ENCODE measurements around the gene SPTLC1.
"Not testable (repeated sequence)": the region's sequence is repeated elsewhere in the genome, so short reads cannot be mapped to it uniquely, and the experiment has no call there.

SPTLC1 gene

DNA sequence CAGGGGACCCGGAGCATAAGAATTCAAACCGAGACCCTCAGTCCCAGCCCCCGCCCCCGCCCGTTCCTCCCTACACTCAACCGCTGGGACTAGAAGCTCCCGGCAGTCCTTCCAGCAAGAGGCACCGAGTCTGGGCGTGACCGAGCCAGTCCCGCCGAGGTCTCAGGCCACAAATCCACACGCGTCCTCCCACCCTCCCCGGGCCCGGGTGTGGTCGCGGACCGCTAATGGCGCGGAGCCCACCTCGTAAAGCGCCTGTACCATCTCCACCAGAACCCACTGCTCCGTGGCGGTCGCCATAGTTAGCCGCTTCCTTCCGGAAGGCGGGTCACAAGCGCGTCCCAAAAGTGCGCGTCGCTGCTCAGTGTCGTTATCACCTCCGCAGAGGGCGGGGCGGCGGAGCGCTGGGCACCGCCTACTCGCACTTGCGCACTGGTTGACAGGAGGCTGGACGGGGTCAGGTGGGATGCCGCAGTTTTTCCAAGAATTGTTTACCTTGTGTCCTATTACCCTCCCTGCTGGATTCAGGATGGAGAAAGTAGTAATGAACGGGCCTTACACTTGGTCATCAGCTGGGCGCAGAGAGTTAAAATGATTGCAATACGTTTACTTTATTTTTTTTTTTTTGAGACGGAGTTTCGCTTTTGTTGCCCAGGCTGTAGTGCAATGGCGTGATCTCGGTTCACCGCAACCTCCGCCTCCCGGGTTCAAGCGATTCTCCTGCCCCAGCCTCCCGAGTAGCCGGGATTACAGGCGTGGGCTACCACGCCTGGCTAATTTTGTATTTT, at the start of gene SPTLC1:
TSS of gene SPTLC1 (minus strand) at position 343 of the 788 bp plus-strand sequence. CDS start at position 300, 43 bp downstream.
- H3K36me3 ChIP-seq (ENCODE audit: control insufficient read depth, insufficient read depth, low read length): peaks cover 25% of the 10 kb centered on the region
- no peaks in the 10 kb centered on the region for H3K27me3 ChIP-seq (ENCODE audit: control insufficient read depth, insufficient read depth, low read length)
- peak within 1 kb of the TSS; percentile 95 for H3K27ac ChIP-seq (ENCODE audit: low read depth, low read length)

GRCh38 chr9:92164975-92165374, 49.8 kb upstream of the SPTLC1 start:
- H3K4me1 ChIP-seq (ENCODE audit: control insufficient read depth, insufficient read depth, low read length): no peaks in the 10 kb centered on the region
- H3K27ac ChIP-seq (ENCODE audit: low read depth, low read length): no peak overlapping the region
- peaks cover 4% of the 10 kb centered on the region; the same call in 1 of the 2 replicates for H3K9me3 ChIP-seq (ENCODE audit: control insufficient read depth, insufficient read depth, low read depth, low read length)
- no peak overlapping the region for H3K4me3 ChIP-seq (ENCODE audit: low read depth, low read length)
- no peaks in the 10 kb centered on the region for H3K27me3 ChIP-seq (ENCODE audit: control insufficient read depth, insufficient read depth, low read length)
- H3K36me3 ChIP-seq (ENCODE audit: control insufficient read depth, insufficient read depth, low read length): no peaks in the 10 kb centered on the region
- H3K9ac ChIP-seq (ENCODE audit: low read length): no peak overlapping the region

More for the DNA sequence above, at the start of gene SPTLC1:
- Histone ChIP-seq H3K4me1 (ENCODE audit: control insufficient read depth, insufficient read depth, low read length) (no peaks in the 10 kb centered on the region), H3K9ac (ENCODE audit: low read length) (peak within 1 kb of the TSS; percentile 97), H3K9me3 (ENCODE audit: control insufficient read depth, insufficient read depth, low read depth, low read length) (no peaks in the 10 kb centered on the region), H3K4me3 (ENCODE audit: low read depth, low read length) (peak within 1 kb of the TSS; percentile 99)

DNA sequence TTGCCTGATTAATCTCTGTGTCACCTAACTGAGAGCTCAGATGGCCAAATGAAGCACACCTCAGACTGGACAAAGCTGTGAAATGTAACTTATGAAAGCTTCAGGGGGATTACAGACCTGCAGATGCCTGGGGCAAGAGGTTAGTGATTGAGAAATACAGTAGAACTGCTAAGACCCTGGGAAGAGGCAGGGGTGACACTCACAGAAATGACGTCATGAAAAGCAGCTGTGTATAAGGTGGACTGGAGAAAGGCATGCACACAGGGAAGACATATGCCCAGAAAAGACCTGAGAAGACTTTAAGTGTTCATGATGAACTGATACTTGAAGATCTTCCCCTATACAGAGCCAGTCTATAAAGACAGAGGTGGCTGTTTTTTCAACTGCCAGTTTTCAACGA, 49.3 kb upstream of the SPTLC1 start:
- Histone ChIP-seq H3K27me3 (ENCODE audit: control insufficient read depth, insufficient read depth, low read length) (no peaks in the 10 kb centered on the region), H3K4me1 (ENCODE audit: control insufficient read depth, insufficient read depth, low read length) (no peaks in the 10 kb centered on the region), H3K9ac (ENCODE audit: low read length) (no peak overlapping the region), H3K27ac (ENCODE audit: low read depth, low read length) (no peak overlapping the region), H3K36me3 (ENCODE audit: control insufficient read depth, insufficient read depth, low read length) (no peaks in the 10 kb centered on the region), H3K4me3 (ENCODE audit: low read depth, low read length) (no peak overlapping the region), H3K9me3 (ENCODE audit: control insufficient read depth, insufficient read depth, low read depth, low read length) (peaks cover 4% of the 10 kb centered on the region; the same call in 1 of the 2 replicates)

GRCh38 chr9:92163276-92163675, 48.1 kb upstream of the SPTLC1 start:
- Histone ChIP-seq H3K4me3 (ENCODE audit: low read depth, low read length) (no peak overlapping the region), H3K27ac (ENCODE audit: low read depth, low read length) (no peak overlapping the region), H3K27me3 (ENCODE audit: control insufficient read depth, insufficient read depth, low read length) (no peaks in the 10 kb centered on the region), H3K4me1 (ENCODE audit: control insufficient read depth, insufficient read depth, low read length) (no peaks in the 10 kb centered on the region), H3K9me3 (ENCODE audit: control insufficient read depth, insufficient read depth, low read depth, low read length) (peaks cover 4% of the 10 kb centered on the region; the same call in 1 of the 2 replicates), H3K36me3 (ENCODE audit: control insufficient read depth, insufficient read depth, low read length) (no peaks in the 10 kb centered on the region), H3K9ac (ENCODE audit: low read length) (no peak overlapping the region)

GRCh38 chr9:92160786-92161185, 45.6 kb upstream of the SPTLC1 start:
- Histone ChIP-seq H3K9ac (ENCODE audit: low read length) (no peak overlapping the region), H3K4me3 (ENCODE audit: low read depth, low read length) (no peak overlapping the region), H3K9me3 (ENCODE audit: control insufficient read depth, insufficient read depth, low read depth, low read length) (peaks cover 4% of the 10 kb centered on the region; the same call in 1 of the 2 replicates), H3K4me1 (ENCODE audit: control insufficient read depth, insufficient read depth, low read length) (no peaks in the 10 kb centered on the region), H3K27ac (ENCODE audit: low read depth, low read length) (no peak overlapping the region), H3K27me3 (ENCODE audit: control insufficient read depth, insufficient read depth, low read length) (no peaks in the 10 kb centered on the region), H3K36me3 (ENCODE audit: control insufficient read depth, insufficient read depth, low read length) (no peaks in the 10 kb centered on the region)

DNA sequence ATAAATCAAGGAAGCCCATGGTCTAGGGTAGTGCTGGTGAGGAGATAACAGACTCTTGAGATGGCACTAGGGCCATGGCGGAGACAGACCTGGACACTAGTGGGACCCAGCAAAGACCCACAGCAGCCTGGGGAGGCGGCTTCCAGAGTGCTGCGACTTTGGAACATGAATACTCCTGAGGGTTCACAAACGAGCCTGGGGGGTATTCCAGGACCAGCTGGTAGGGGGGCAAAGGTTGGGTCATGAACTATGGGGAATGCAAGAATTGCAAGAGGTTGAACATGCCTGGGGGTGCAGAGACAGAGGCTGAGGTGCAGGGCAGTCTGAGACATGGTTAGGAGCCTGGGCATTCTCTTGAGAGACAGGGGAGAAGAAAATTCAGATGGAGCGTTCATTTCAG, 43.8 kb upstream of the SPTLC1 start:
- no peak overlapping the region for H3K4me3 ChIP-seq (ENCODE audit: low read depth, low read length)
- H3K4me1 ChIP-seq (ENCODE audit: control insufficient read depth, insufficient read depth, low read length): no peaks in the 10 kb centered on the region
- no peak overlapping the region for H3K9ac ChIP-seq (ENCODE audit: low read length)
- H3K27ac ChIP-seq (ENCODE audit: low read depth, low read length): no peak overlapping the region
- H3K9me3 ChIP-seq (ENCODE audit: control insufficient read depth, insufficient read depth, low read depth, low read length): peaks cover 4% of the 10 kb centered on the region; the same call in 1 of the 2 replicates
- no peaks in the 10 kb centered on the region for H3K36me3 ChIP-seq (ENCODE audit: control insufficient read depth, insufficient read depth, low read length)
- H3K27me3 ChIP-seq (ENCODE audit: control insufficient read depth, insufficient read depth, low read length): no peaks in the 10 kb centered on the region

- Histone ChIP-seq H3K27me3 (ENCODE audit: control insufficient read depth, insufficient read depth, low read length) (no peaks in the 10 kb centered on the region), H3K9ac (ENCODE audit: low read length) (no peak overlapping the region), H3K36me3 (ENCODE audit: control insufficient read depth, insufficient read depth, low read length) (no peaks in the 10 kb centered on the region), H3K4me1 (ENCODE audit: control insufficient read depth, insufficient read depth, low read length) (no peaks in the 10 kb centered on the region), H3K4me3 (ENCODE audit: low read depth, low read length) (no peak overlapping the region), H3K27ac (ENCODE audit: low read depth, low read length) (no peak overlapping the region), H3K9me3 (ENCODE audit: control insufficient read depth, insufficient read depth, low read depth, low read length) (peaks cover 4% of the 10 kb centered on the region; the same call in 1 of the 2 replicates)
Measured at GRCh38 chr9:92158097-92158601, 42.9 kb upstream of the SPTLC1 start.

GRCh38 chr9:92155736-92156135, 40.5 kb upstream of the SPTLC1 start:
- H3K27me3 ChIP-seq (ENCODE audit: control insufficient read depth, insufficient read depth, low read length): not testable (repeated sequence)

GRCh38 chr9:92155221-92155620, 40.0 kb upstream of the SPTLC1 start:
- Histone ChIP-seq H3K27ac (ENCODE audit: low read depth, low read length) (no peak overlapping the region), H3K4me1 (ENCODE audit: control insufficient read depth, insufficient read depth, low read length) (no peaks in the 10 kb centered on the region; the same call in 1 of the 2 replicates), H3K9me3 (ENCODE audit: control insufficient read depth, insufficient read depth, low read depth, low read length) (no peaks in the 10 kb centered on the region), H3K36me3 (ENCODE audit: control insufficient read depth, insufficient read depth, low read length) (no peaks in the 10 kb centered on the region), H3K4me3 (ENCODE audit: low read depth, low read length) (no peak overlapping the region), H3K27me3 (ENCODE audit: control insufficient read depth, insufficient read depth, low read length) (no peaks in the 10 kb centered on the region), H3K9ac (ENCODE audit: low read length) (no peak overlapping the region)

More at GRCh38 chr9:92155736-92156135, 40.5 kb upstream of the SPTLC1 start:
- H3K9ac ChIP-seq (ENCODE audit: low read length); H3K4me1 ChIP-seq (ENCODE audit: control insufficient read depth, insufficient read depth, low read length); H3K27ac ChIP-seq (ENCODE audit: low read depth, low read length); H3K9me3 ChIP-seq (ENCODE audit: control insufficient read depth, insufficient read depth, low read depth, low read length); H3K36me3 ChIP-seq (ENCODE audit: control insufficient read depth, insufficient read depth, low read length); H3K4me3 ChIP-seq (ENCODE audit: low read depth, low read length): not testable (repeated sequence)

GRCh38 chr9:92153466-92154415, 38.5 kb upstream of the SPTLC1 start:
- H3K4me1 ChIP-seq (ENCODE audit: control insufficient read depth, insufficient read depth, low read length); H3K9ac ChIP-seq (ENCODE audit: low read length); H3K27ac ChIP-seq (ENCODE audit: low read depth, low read length); H3K9me3 ChIP-seq (ENCODE audit: control insufficient read depth, insufficient read depth, low read depth, low read length); H3K36me3 ChIP-seq (ENCODE audit: control insufficient read depth, insufficient read depth, low read length); H3K4me3 ChIP-seq (ENCODE audit: low read depth, low read length); H3K27me3 ChIP-seq (ENCODE audit: control insufficient read depth, insufficient read depth, low read length): not testable (repeated sequence)

Data from HUES6 (cell line).